Kidney (tissue), 14 donors: ENCODE measurements around the gene XPOT. TPM values are rescaled to one million over a fixed set of nuclear protein-coding genes. Genes with fewer than 3 reads are reported as not detected.

Experiments used
- DNase-seq, 5 donors: peaks; one replicate each; pipeline ENCODE4 v3.0.0-alpha.2; 2013 to 2020
- FAIRE-seq: peaks from 2 replicates; lab custom pipeline; 2012; peaks lifted over from hg19 to GRCh38; lab: Jason Lieb, UNC
- H3K27ac ChIP-seq, 2 donors: one replicate each; pipeline ENCODE4 v1.7.0; 2013; ENCODE audit warnings: low read depth in 2 of 2, low read length in 2 of 2, inconsistent platforms in 1 of 2
- H3K27me3 ChIP-seq: one replicate; pipeline ENCODE4 v1.7.1; 2013; ENCODE audit warnings: low read length, inconsistent platforms; ENCODE audit not compliant: control insufficient read depth, insufficient read depth
- H3K36me3 ChIP-seq, 3 donors: one replicate each; pipeline versions ENCODE4 v1.7.0 to v1.7.1; 2013; ENCODE audit warnings: low read length in 3 of 3, control low read depth in 1 of 3, inconsistent platforms in 1 of 3; ENCODE audit not compliant: insufficient read depth in 3 of 3, control insufficient read depth in 2 of 3
- H3K4me1 ChIP-seq, 3 donors: one replicate each; pipeline versions ENCODE4 v1.7.0 to v1.7.1; 2013; ENCODE audit warnings: low read length in 3 of 3, inconsistent platforms in 1 of 3, low read depth in 1 of 3; ENCODE audit not compliant: control insufficient read depth in 2 of 3, insufficient read depth in 2 of 3
- H3K4me3 ChIP-seq, 3 donors: one replicate each; pipeline versions ENCODE4 v1.7.0 to v1.8.1; 2013; ENCODE audit warnings: low read length in 3 of 3, control low read depth in 1 of 3, inconsistent platforms in 1 of 3
- H3K9ac ChIP-seq, 3 donors: one replicate each; pipeline versions ENCODE4 v1.7.0 to v1.7.1; 2013; ENCODE audit warnings: low read length in 3 of 3, control low read depth in 1 of 3, inconsistent platforms in 1 of 3
- H3K9me3 ChIP-seq, 3 donors: one replicate each; pipeline versions ENCODE4 v1.7.0 to v1.7.1; 2013; ENCODE audit warnings: low read length in 3 of 3, control low read depth in 1 of 3, inconsistent platforms in 1 of 3; ENCODE audit not compliant: control insufficient read depth in 2 of 3, insufficient read depth in 1 of 3
- intact Hi-C: fragments of 100-400 bp; cut with DNase I; formaldehyde crosslinking; loops from one replicate; pipeline ENCODE4 v1.11.1; 2022
- polyA plus RNA-seq: library from polyadenylated mRNA; stranded (reverse); fragments of 350-450 nt; fragmentation: Illumina TruSeq; extraction: RNeasy Lipid Tissue Mini Kit (QIAGEN cat#74804); gene quantifications from one replicate; pipeline ENCODE4 v1.2.3, GENCODE V29; 2014; ENCODE audit warnings: low read depth, low replicate concordance; ENCODE audit not compliant: insufficient read depth
- total RNA-seq: library from RNA; stranded (reverse); fragmentation: NEBNext Ultra II Directional; extraction: Animal tissue kit (Norgen Biotek cat#: 25700); gene quantifications from one replicate; pipeline ENCODE4 v1.2.1, GENCODE V29; 2021
- TF ChIP-seq, protein P1 (sequence below): IDR thresholded peaks from 3 replicates; pipeline ENCODE4 v1.5.1; 2012; ENCODE audit warnings: mild to moderate bottlenecking, moderate library complexity, borderline replicate concordance; ENCODE audit not compliant: insufficient read depth; ENCODE audit errors: extremely low read depth
- donor health status: control.
- donor health status: control.
- donor health status: control.
- donor health status: control.
- donor health status: control.
- donor health status: DM: yes; HTN: yes; CAD: no.
- donor health status: Normal renal cell carcinoma (clear cell type).

The XPOT gene
- total and polyA plus RNA-seq, 2 donors from 2014 or later: 12.0 to 55.0 TPM

DNA sequence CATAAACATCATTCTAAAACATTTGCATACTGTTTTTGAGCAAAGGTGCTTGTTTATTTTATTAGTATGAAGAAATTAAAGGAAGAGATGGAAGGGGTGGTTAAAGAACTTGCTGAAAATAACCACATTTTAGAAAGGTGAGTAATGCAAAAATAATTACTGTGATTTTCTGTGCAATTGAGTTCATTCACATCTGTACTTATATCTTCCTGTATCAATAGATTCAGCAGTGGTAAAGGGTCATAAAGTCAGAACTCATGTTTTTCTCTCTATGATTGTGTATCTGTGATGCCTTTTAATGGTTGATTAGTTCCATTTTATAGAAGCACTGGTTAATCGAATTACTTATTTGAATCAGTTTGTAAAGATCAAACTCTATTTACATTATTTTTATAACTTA, 93.7 kb downstream of the XPOT start:
- Histone ChIP-seq H3K27ac (no peak overlapping the region), H3K9me3 (no peaks in the 10 kb centered on the region), H3K36me3 (peaks cover 2 to 23% (median 11%) of the 10 kb centered on the region in 3 donors), H3K9ac (no peak overlapping the region), H3K4me1 (no peaks in the 10 kb centered on the region), H3K27me3 (no peaks in the 10 kb centered on the region), H3K4me3 (no peak overlapping the region)
- no peak for DNase-seq
- TF ChIP-seq, protein P1, sequence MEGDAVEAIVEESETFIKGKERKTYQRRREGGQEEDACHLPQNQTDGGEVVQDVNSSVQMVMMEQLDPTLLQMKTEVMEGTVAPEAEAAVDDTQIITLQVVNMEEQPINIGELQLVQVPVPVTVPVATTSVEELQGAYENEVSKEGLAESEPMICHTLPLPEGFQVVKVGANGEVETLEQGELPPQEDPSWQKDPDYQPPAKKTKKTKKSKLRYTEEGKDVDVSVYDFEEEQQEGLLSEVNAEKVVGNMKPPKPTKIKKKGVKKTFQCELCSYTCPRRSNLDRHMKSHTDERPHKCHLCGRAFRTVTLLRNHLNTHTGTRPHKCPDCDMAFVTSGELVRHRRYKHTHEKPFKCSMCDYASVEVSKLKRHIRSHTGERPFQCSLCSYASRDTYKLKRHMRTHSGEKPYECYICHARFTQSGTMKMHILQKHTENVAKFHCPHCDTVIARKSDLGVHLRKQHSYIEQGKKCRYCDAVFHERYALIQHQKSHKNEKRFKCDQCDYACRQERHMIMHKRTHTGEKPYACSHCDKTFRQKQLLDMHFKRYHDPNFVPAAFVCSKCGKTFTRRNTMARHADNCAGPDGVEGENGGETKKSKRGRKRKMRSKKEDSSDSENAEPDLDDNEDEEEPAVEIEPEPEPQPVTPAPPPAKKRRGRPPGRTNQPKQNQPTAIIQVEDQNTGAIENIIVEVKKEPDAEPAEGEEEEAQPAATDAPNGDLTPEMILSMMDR: no peak
- intact Hi-C loops: no loop called here
- no peak for FAIRE-seq

DNA sequence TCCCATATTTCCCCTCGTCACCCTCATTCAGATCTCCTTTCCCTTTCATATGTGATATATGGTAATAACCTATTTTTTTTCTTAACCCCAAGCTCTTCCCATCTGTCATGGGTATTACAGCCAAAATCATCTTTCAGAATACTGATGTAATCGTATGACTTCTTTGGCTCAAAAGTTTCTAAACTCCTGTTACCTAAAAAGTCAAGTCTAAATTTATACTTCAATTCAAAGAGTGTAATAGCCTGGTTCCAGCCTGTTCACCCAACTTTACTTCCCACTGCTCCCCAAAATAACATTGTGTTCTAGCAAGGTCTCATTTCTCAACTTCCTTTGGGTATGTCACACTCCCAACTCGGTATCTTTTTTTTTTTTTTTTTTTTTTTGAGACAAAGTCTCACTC, 96.2 kb downstream of the XPOT start:
- H3K4me3 ChIP-seq: no peak overlapping the region
- H3K36me3 ChIP-seq: peaks cover 2 to 18% (median 7%) of the 10 kb centered on the region in 3 donors
- DNase-seq (no peak), FAIRE-seq (no peak)
- TF ChIP-seq, protein P1: no peak
- H3K4me1 ChIP-seq: no peaks in the 10 kb centered on the region
- H3K9me3 ChIP-seq: no peaks in the 10 kb centered on the region
- H3K27ac ChIP-seq: no peak overlapping the region
- no peaks in the 10 kb centered on the region for H3K27me3 ChIP-seq
- intact Hi-C loops: no loop called here
- no peak overlapping the region for H3K9ac ChIP-seq

Other genes with a start within 250 kb of the XPOT start
- 9.8 TPM for gene KICS2, start 182.1 kb upstream of the XPOT start, total RNA-seq
- gene KICS2, start 182.1 kb upstream of the XPOT start, polyA plus RNA-seq: 5.6 TPM
- gene C12orf56, start 13.6 kb upstream of the XPOT start, total RNA-seq: 1.5 TPM
- 5.2 TPM for gene C12orf56, start 13.6 kb upstream of the XPOT start, polyA plus RNA-seq
- gene TBK1, start 47.7 kb downstream of the XPOT start, total RNA-seq: 21.7 TPM
- gene TBK1, start 47.7 kb downstream of the XPOT start, polyA plus RNA-seq: 9.7 TPM
- gene RASSF3, start 206.1 kb downstream of the XPOT start, total RNA-seq: 35.6 TPM
- gene RASSF3, start 206.1 kb downstream of the XPOT start, polyA plus RNA-seq: 8.2 TPM